ENCODE measurements around the gene MAD2L1.

DNA sequence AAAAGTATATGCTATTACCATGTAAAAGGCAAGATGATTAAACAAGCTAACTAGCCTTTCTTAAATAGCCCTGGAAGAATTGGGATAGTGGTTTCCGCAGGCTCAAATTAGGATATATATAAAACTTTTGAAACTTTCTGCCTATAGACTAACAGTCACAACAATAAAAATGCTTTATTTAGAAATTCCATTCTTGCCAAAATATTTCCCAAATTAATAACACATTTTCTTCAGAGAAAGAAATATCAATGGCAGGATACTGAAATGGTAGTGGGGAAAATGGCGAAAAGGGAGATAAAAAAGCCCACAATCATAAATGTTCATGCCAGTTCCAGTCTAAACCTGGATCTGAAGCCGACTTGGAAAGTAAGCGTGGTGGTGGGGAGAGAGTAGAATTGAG is 56.0 kb downstream of the MAD2L1 start:
- TF ChIP-seq TEAD4 (IDR thresholded peaks at IDR 0.05) (no peak), EP300 (IDR thresholded peaks at IDR 0.05; ENCODE audit: borderline replicate concordance) (no peak), RAD21 (IDR thresholded peaks at IDR 0.05; ENCODE audit: low read depth) (no peak), TCF12 (IDR thresholded peaks at IDR 0.05; ENCODE audit: low read depth) (no peak), YY1 (IDR thresholded peaks at IDR 0.05; ENCODE audit: low read depth) (no peak)
- TF ChIP-seq, protein P1, sequence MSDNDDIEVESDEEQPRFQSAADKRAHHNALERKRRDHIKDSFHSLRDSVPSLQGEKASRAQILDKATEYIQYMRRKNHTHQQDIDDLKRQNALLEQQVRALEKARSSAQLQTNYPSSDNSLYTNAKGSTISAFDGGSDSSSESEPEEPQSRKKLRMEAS (IDR thresholded peaks at IDR 0.05), result no peak
